Heart left ventricle (tissue), 16 donors: ENCODE measurements around the gene ICAM3. TPM values are rescaled to one million over a fixed set of nuclear protein-coding genes. Genes with fewer than 3 reads are reported as not detected.

Source experiments
- ATAC-seq, 4 donors: fragments of 200-7000 bp; cut with Tn5 transposase; one replicate each; pipeline ENCODE4 v1.9.1; 2020 to 2022; ENCODE audit warnings: moderate library complexity in 4 of 4, mild to moderate bottlenecking in 3 of 4, moderate number of reproducible peaks in 1 of 4
- DNase-seq, 5 donors: peaks; one replicate each; pipeline ENCODE4 v3.0.0-alpha.2; 2020
- H3K27ac ChIP-seq, 12 donors: fragments of 200-600 bp; sonication (generic) in 4 of 12; one replicate each; pipeline versions ENCODE4 v1.5.0 to v1.8.0; 2016 to 2022; ENCODE audit warnings: mild to moderate bottlenecking in 2 of 12
- H3K27me3 ChIP-seq, 9 donors: fragments of 200-600 bp; sonication (generic) in 2 of 9; one replicate each; pipeline versions ENCODE4 v1.5.1 to v1.8.0; 2016 to 2022; ENCODE audit warnings: mild to moderate bottlenecking in 3 of 9
- H3K36me3 ChIP-seq, 9 donors: fragments of 200-600 bp; sonication (generic) in 2 of 9; one replicate each; pipeline versions ENCODE4 v1.5.0 to v1.8.0; 2018 to 2022; ENCODE audit warnings: mild to moderate bottlenecking in 2 of 9
- H3K4me1 ChIP-seq, 12 donors: fragments of 200-600 bp; sonication (generic) in 4 of 12; one replicate each; pipeline versions ENCODE4 v1.5.0 to v1.8.0; 2016 to 2022; ENCODE audit warnings: mild to moderate bottlenecking in 3 of 12
- H3K4me3 ChIP-seq, 12 donors: fragments of 200-600 bp; sonication (generic) in 4 of 12; one replicate each; pipeline versions ENCODE4 v1.5.0 to v1.8.0; 2017 to 2022; ENCODE audit warnings: mild to moderate bottlenecking in 9 of 12, moderate library complexity in 4 of 12
- H3K9me3 ChIP-seq, 12 donors: fragments of 200-600 bp; sonication (generic) in 4 of 12; one replicate each; pipeline versions ENCODE4 v1.5.0 to v1.8.0; 2016 to 2022; ENCODE audit warnings: mild to moderate bottlenecking in 1 of 12
- POLR2A ChIP-seq, 2 donors: fragments of 450-650 bp; IDR thresholded peaks; one replicate each; pipeline ENCODE4 v1.6.1; 2017; ENCODE audit warnings: antibody characterized with exemption in 2 of 2, mild to moderate bottlenecking in 2 of 2, moderate library complexity in 2 of 2
- WGBS, 4 donors: extraction: QIAGEN DNeasy Blood & Tissue Kit in 2 of 4; methylation state at CpG; one replicate each; pipeline versions ENCODE4 v1.1.5 to v1.1.7; 2013 to 2018; 5-methylcytosine and 5-hydroxymethylcytosine counted together
- intact Hi-C, 10 donors: fragments of 100-400 bp; cut with DNase I; formaldehyde crosslinking; loops; one replicate each; pipeline versions ENCODE4 v1.11.1 to v1.14.2; 2022
- polyA plus RNA-seq, 2 donors: library from polyadenylated mRNA; stranded (reverse); fragments of 200-250 nt; gene quantifications; one replicate each; pipeline ENCODE4 v1.2.3, GENCODE V29; 2013
- total RNA-seq, 9 donors: library from RNA; depleted of rRNA in 2 of 9; stranded (reverse); fragments of >200 nt in 2 of 9; fragmentation: NEBNext Ultra II Directional in 3 of 9; extraction: Animal tissue kit (Norgen Biotek cat#: 25700) in 3 of 9; gene quantifications; one replicate each; pipeline versions ENCODE4 v1.1.0 to v1.2.4, GENCODE V29; 2016 to 2023
- TF ChIP-seq, protein P1 (sequence below), 12 donors: fragments of 200-600 bp; sonication (generic) in 4 of 12; IDR thresholded peaks; one replicate each; pipeline versions ENCODE4 v1.5.0 to v1.8.0; 2018 to 2022; ENCODE audit warnings: antibody characterized with exemption in 12 of 12, mild to moderate bottlenecking in 5 of 12
- donor health status: ischemic (EF 13 %, LVEDD 7.1; RV severe dilation, severe dysfunction).
- donor health status: healthy with polysubstance abuse.
- donor health status: DM: no; HTN: yes; CAD: no.
- donor health status: DM: no; HTN: no; CAD: no.
- donor health status: ischemic (EF 25% LVEDD 6.9; RV normal size, moderate dysfunction).
- donor health status: ischemic (EF 25% LVEDD 5.7; RV mildly dilated, moderate dysfunction).
- donor health status: healthy.
- donor health status: DM: yes; HTN: yes; CAD: no.
- donor health status: ischemic (EF 35%, LVEDD 5.7; RV mildly dilated, moderate dysfunction).
- donor health status: nonischemic (EF 11% LVEDD 7.7; RV severe dilation, severe dysfunction).
- donor health status: DM: yes; HTN: yes; CAD: no.
- donor health status: PGD.
- donor health status: ischemic (EF 29% LVEDD 5.4; RV normal size, mild dysfunction).
- donor health status: nonischemic (EF 23%, LVEDD 6.1; RV moderate dilation, normal function).

Gene ICAM3
- total and polyA plus RNA-seq, 11 donors, result 5.6 to 24.9 (median 17.2) TPM

DNA sequence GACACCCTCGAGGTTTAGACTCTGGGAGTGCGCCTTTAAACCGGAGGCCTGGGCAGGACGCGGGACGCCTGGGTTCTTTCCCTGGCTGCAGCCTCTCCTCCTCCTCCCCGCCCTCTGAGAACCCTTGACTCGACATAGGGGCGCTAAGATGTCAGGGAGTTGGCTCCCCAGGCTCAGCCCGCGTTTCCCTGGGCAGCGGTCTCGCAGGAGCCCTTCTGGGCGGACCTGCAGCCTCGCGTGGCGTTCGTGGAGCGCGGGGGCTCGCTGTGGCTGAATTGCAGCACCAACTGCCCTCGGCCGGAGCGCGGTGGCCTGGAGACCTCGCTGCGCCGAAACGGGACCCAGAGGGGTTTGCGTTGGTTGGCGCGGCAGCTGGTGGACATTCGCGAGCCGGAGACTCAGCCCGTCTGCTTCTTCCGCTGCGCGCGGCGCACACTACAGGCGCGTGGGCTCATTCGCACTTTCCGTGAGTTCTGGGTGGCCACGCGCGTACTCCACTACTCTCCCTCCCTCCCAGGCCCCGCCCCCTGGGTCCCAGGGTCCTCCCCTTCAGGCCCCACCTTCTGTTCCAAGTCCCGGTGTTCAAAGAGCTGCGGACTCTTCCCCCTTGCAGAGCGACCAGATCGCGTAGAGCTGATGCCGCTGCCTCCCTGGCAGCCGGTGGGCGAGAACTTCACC is 48.4 kb downstream of the ICAM3 start:
- Histone ChIP-seq H3K4me1 (peaks cover 10 to 94% (median 65%) of the 10 kb centered on the region in 12 donors), H3K9me3 (no peaks in the 10 kb centered on the region), H3K4me3 (peak overlapping the region; percentile 3 to 60 (median 43)), H3K27ac (peak overlapping the region in 1 of 12 donors; percentile 6), H3K36me3 (peaks cover 0 to 2% (median 0%) of the 10 kb centered on the region in 9 donors), H3K27me3 (peaks cover 44 to 94% (median 83%) of the 10 kb centered on the region in 9 donors)
- WGBS, 4 donors, result 0 to 1% (median 1%) methylated on average over 14 to 57 of the region's 57 CpGs
- no peak for TF ChIP-seq POLR2A (IDR thresholded peaks at IDR 0.05)
- TF ChIP-seq, protein P1, sequence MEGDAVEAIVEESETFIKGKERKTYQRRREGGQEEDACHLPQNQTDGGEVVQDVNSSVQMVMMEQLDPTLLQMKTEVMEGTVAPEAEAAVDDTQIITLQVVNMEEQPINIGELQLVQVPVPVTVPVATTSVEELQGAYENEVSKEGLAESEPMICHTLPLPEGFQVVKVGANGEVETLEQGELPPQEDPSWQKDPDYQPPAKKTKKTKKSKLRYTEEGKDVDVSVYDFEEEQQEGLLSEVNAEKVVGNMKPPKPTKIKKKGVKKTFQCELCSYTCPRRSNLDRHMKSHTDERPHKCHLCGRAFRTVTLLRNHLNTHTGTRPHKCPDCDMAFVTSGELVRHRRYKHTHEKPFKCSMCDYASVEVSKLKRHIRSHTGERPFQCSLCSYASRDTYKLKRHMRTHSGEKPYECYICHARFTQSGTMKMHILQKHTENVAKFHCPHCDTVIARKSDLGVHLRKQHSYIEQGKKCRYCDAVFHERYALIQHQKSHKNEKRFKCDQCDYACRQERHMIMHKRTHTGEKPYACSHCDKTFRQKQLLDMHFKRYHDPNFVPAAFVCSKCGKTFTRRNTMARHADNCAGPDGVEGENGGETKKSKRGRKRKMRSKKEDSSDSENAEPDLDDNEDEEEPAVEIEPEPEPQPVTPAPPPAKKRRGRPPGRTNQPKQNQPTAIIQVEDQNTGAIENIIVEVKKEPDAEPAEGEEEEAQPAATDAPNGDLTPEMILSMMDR (IDR thresholded peaks at IDR 0.05), result no peak
- DNase-seq (peak in 4 of 5 donors; percentile 47 to 85 (median 64)), ATAC-seq (peak; percentile 12 to 34 (median 24))
- intact Hi-C loops, result no loop called here

DNA sequence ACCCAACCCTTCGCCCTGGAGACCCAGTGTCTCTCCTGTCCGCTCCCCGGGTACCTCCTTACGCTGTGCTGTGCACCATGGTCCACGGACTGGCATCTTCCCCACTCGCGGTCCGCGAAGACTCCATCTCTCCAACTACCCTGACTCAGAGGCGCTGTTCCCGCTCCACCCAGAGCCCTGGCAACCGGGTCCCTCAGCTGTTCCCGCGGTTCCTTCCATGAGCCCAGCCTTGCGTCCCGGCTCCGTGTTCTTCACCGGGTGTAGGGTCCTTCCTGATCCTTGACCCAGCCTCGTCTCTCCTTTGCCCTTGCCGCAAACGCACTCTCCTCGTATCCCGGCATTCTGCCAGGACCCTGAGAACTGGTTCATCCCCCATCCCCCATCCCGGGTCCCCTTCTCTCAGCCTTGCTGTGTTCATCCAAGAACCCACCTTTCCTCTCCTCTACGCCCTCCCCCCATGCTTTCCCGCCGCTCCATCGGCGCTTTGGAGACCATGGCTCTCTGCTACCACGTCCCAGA is 49.0 kb downstream of the ICAM3 start:
- Histone ChIP-seq H3K9me3 (no peaks in the 10 kb centered on the region), H3K27me3 (peaks cover 39 to 88% (median 77%) of the 10 kb centered on the region in 9 donors), H3K4me1 (peaks cover 10 to 94% (median 66%) of the 10 kb centered on the region in 12 donors), H3K36me3 (peaks cover 0 to 8% (median 4%) of the 10 kb centered on the region in 9 donors), H3K4me3 (peak overlapping the region in 10 of 12 donors; percentile 20 to 60 (median 46)), H3K27ac (no peak overlapping the region)
- 1 to 2% (median 1%) methylated on average over 30 of the region's 30 CpGs for WGBS, 4 donors
- DNase-seq (peak in 1 of 5 donors; percentile 34), ATAC-seq (no peak)
- intact Hi-C loops, result no loop called here
- no peak for TF ChIP-seq POLR2A (IDR thresholded peaks at IDR 0.05)
- TF ChIP-seq, protein P1 (IDR thresholded peaks at IDR 0.05), result no peak

DNA sequence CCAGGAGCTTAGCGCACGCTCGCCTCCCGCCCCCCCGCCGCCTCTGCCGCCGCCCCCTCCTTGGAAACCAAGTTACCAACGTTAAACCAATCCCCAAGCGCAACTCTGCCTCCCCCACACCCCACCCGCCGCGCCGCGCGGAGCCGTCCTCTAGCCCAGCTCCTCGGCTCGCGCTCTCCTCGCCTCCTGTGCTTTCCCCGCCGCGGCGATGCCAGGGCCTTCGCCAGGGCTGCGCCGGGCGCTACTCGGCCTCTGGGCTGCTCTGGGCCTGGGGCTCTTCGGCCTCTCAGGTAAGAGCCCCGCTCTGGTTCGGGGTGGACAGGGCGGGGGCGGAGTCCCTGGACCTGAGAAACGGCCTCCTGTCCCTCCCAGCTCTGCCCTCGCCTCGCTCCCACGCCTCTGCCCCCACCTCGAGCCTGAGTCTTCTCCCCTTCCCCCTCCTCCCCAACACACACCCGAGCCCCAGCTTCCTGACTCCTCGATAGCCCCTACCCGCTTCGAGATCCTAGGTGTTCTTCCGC is 49.5 kb downstream of the ICAM3 start, which contains the start of gene ICAM5:
TSS of gene ICAM5 (plus strand) at position 117 of the 521 bp plus-strand sequence. CDS start at position 209, 92 bp downstream.
- DNase-seq (no peak), ATAC-seq (no peak)
- WGBS, 4 donors, result 2 to 3% (median 2%) methylated on average over 10 to 45 of the region's 45 CpGs
- intact Hi-C loops, result loop anchor here in 1 of 10 donors (5.0 kb wide), 1 partner anchor 42 kb away; the partner anchor contains the start of gene RAVER1
- H3K36me3 ChIP-seq, result peaks cover 0 to 13% (median 10%) of the 10 kb centered on the region in 9 donors
- H3K27ac ChIP-seq, result no peak within 1 kb of the TSS
- H3K27me3 ChIP-seq, result peaks cover 34 to 83% (median 72%) of the 10 kb centered on the region in 9 donors
- H3K4me1 ChIP-seq, result peaks cover 5 to 94% (median 61%) of the 10 kb centered on the region in 12 donors
- no peaks in the 10 kb centered on the region for H3K9me3 ChIP-seq
- no peak for TF ChIP-seq POLR2A (IDR thresholded peaks at IDR 0.05)
- TF ChIP-seq, protein P1 (IDR thresholded peaks at IDR 0.05), result no peak
- H3K4me3 ChIP-seq, result peak within 1 kb of the TSS; percentile 3 to 60 (median 43)
